22Rv1 (cell line): Measurements from ENCODE around the gene COL23A1.

ENCODE experiments used
- CTCF ChIP-seq: fragments of 450-650 bp; IDR thresholded peaks from 2 replicates; pipeline ENCODE4 v1.5.1; 2017; ENCODE audit warnings: mild to moderate bottlenecking
- ZFX ChIP-seq: fragments of 450-650 bp; IDR thresholded peaks from 2 replicates; pipeline ENCODE4 v1.6.1; 2017; ENCODE audit warnings: antibody characterized with exemption, borderline replicate concordance

DNA sequence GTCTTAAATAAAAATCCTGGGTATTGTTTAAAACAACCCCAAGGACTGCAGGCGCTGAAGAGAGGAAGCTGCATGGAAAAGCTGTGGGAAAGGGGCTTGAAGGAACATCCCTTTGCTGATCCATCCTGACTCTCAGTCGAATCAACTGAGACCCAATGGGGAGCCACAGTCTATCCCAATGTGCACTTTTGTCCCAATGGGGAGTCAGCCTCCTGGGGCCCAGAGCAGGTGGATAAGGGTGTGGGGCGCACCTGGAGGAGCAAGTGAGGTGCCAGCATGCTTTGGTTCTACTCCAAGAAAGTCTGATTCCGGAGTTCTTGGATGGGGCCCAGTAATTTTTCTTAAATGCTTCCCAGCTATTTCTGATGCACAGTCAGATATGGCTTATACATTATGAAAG, 118.1 kb downstream of the COL23A1 start:
- no peak for TF ChIP-seq CTCF
- no peak for TF ChIP-seq ZFX
